Psoas muscle (tissue), 8 donors: Measurements from ENCODE around the gene WDR36. TPM values are rescaled to one million over a fixed set of nuclear protein-coding genes. Genes with fewer than 3 reads are reported as not detected.

ENCODE experiments used
- ATAC-seq, 4 donors: fragments of 200-7000 bp; cut with Tn5 transposase; one replicate each; pipeline ENCODE4 v1.9.1; 2020; ENCODE audit warnings: moderate library complexity in 3 of 4, mild to moderate bottlenecking in 2 of 4
- DNase-seq, 2 donors: peaks; one replicate each; pipeline ENCODE4 v3.0.0-alpha.2; 2020
- H3K27ac ChIP-seq: fragments of 200-600 bp; one replicate; pipeline ENCODE4 v1.8.0; 2022
- H3K27me3 ChIP-seq, 3 donors: fragments of 200-600 bp in 1 of 3; one replicate each; pipeline versions ENCODE4 v1.6.1 to v1.8.0; 2013 to 2022; ENCODE audit warnings: low read length in 2 of 3, mild to moderate bottlenecking in 2 of 3, moderate library complexity in 1 of 3; ENCODE audit not compliant: insufficient read depth in 3 of 3
- H3K36me3 ChIP-seq, 2 donors: fragments of 200-600 bp in 1 of 2; one replicate each; pipeline versions ENCODE4 v1.6.1 to v1.8.0; 2013 to 2022; ENCODE audit warnings: low read depth in 1 of 2, mild to moderate bottlenecking in 1 of 2, moderate library complexity in 1 of 2; ENCODE audit not compliant: insufficient read depth in 1 of 2
- H3K4me1 ChIP-seq: fragments of 200-600 bp; one replicate; pipeline ENCODE4 v1.8.0; 2022
- H3K4me3 ChIP-seq: fragments of 200-600 bp; one replicate; pipeline ENCODE4 v1.8.0; 2022; ENCODE audit warnings: mild to moderate bottlenecking
- H3K9me3 ChIP-seq: fragments of 200-600 bp; one replicate; pipeline ENCODE4 v1.8.0; 2022
- WGBS, 3 donors: extraction: QIAGEN DNeasy Blood & Tissue Kit; methylation state at CpG; one replicate each; pipeline versions ENCODE4 v1.1.6 to v1.1.7; 2013; 5-methylcytosine and 5-hydroxymethylcytosine counted together
- intact Hi-C, 2 donors: fragments of 100-400 bp; cut with DNase I; formaldehyde crosslinking; loops; one replicate each; pipeline versions ENCODE4 v1.11.0 to v1.14.2; 2022
- polyA plus RNA-seq, 3 donors: library from polyadenylated mRNA; stranded (reverse); fragments of 200-250 nt; gene quantifications; one replicate each; pipeline ENCODE4 v1.2.3, GENCODE V29; 2013
- total RNA-seq, 4 donors: library from RNA; stranded (reverse); fragmentation: NEBNext Ultra II Directional in 2 of 4; extraction: Animal tissue kit (Norgen Biotek cat#: 25700) in 2 of 4; gene quantifications; one replicate each; pipeline versions ENCODE4 v1.2.1 to v1.2.4, GENCODE V29; 2021 to 2023
- TF ChIP-seq, protein P1 (sequence below): fragments of 200-600 bp; IDR thresholded peaks from one replicate; pipeline ENCODE4 v1.8.0; 2022; ENCODE audit warnings: antibody characterized with exemption
- donor health status: healthy with polysubstance abuse.
- donor health status: DM: no; HTN: no; CAD: no; lungs with moderate emphysema.
- donor health status: Bipolar disorder and iron deficiency.
- donor health status: healthy.
- donor health status: DM: yes; HTN: yes; CAD: no.
- donor health status: DM: no; HTN: no; CAD: no.
- donor health status: DM: no; HTN: no; CAD: no.
- donor health status: DM: yes; HTN: yes; CAD: no.

The WDR36 gene
- total and polyA plus RNA-seq, 7 donors: 6.2 to 22.0 (median 13.2) TPM

DNA sequence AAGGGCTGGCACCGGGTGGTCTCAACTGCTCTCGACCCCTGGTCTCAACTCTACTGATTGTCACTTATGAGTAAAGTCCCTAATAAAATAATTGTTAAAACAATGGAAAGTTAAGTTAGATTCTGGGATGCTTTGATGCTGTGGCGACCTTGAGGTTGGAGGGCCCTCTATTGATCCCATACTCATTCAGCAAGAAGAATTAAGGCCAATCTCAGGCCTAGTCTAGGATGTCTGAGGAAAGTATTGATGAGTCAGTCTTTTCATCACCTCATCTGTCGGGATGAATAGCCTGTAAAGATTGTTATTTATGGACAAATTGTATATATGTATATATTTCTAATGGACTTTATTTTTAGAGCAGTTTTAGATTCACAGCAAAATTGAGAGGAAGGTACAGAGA, 50.8 kb downstream of the WDR36 start:
- ATAC-seq: no peak
- intact Hi-C loops: no loop called here
- WGBS, 3 donors: 84 to 90% (median 88%) methylated on average over 4 of the region's 4 CpGs
- DNase-seq: no peak
- Histone ChIP-seq H3K9me3 (no peaks in the 10 kb centered on the region), H3K27ac (no peak overlapping the region), H3K4me1 (no peaks in the 10 kb centered on the region), H3K4me3 (no peak overlapping the region), H3K36me3 (no peaks in the 10 kb centered on the region), H3K27me3 (no peaks in the 10 kb centered on the region)
- TF ChIP-seq, protein P1, sequence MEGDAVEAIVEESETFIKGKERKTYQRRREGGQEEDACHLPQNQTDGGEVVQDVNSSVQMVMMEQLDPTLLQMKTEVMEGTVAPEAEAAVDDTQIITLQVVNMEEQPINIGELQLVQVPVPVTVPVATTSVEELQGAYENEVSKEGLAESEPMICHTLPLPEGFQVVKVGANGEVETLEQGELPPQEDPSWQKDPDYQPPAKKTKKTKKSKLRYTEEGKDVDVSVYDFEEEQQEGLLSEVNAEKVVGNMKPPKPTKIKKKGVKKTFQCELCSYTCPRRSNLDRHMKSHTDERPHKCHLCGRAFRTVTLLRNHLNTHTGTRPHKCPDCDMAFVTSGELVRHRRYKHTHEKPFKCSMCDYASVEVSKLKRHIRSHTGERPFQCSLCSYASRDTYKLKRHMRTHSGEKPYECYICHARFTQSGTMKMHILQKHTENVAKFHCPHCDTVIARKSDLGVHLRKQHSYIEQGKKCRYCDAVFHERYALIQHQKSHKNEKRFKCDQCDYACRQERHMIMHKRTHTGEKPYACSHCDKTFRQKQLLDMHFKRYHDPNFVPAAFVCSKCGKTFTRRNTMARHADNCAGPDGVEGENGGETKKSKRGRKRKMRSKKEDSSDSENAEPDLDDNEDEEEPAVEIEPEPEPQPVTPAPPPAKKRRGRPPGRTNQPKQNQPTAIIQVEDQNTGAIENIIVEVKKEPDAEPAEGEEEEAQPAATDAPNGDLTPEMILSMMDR: no peak

DNA sequence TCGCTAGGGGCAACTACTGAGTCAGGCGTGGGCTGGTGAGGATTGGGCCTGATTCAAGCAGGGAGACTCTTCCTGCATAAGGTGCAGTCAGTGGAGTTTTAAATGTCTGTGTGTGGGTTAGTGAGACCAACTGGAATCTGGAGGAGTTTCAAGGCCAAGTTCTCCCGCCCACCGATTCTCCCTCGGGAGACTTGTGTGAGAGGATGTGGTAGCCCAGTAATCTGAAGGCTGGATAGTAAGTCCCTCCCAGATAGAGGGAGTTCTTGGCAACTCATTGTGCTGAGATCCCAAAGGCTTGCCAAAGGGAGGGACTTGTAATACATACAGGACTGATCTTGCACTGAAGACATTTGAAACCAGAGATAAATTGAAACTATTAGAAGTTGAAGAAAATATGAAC, 51.8 kb downstream of the WDR36 start:
- Histone ChIP-seq H3K9me3 (no peaks in the 10 kb centered on the region), H3K4me1 (no peaks in the 10 kb centered on the region), H3K27me3 (no peaks in the 10 kb centered on the region), H3K27ac (no peak overlapping the region), H3K36me3 (no peaks in the 10 kb centered on the region), H3K4me3 (no peak overlapping the region)
- WGBS, 3 donors: 29 to 37% (median 30%) methylated on average over 5 of the region's 5 CpGs
- ATAC-seq (peak in 3 of 4 donors; percentile 52 to 63 (median 54)), DNase-seq (peak; percentile 35 to 63)
- TF ChIP-seq, protein P1: no peak
- intact Hi-C loops: no loop called here

DNA sequence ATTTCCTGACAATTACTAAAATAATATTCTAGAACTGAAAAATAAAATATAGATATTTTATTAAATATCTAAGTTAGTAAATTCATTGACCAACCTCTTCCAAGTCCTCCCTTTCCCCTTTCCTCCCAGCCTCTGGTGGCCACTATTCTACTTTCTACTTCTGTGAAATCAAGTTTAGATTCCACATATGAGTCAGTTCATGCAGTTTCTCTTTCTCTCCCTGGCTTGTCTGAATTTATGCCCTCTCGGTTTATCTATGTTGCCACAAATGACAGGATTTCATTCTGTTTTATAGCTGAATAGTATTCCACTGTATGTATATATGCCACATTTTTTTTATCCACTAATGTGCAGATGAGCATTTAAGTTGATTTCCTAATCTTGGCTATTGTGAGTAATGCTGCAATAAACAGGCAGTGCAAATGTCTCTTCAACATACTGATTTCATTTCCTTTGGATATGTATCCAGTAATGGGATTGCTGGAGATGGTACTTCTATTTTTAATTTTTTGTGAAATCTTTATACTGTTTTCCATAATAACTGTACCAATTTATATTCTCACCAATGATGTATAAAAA, 52.3 kb downstream of the WDR36 start:
- 64 to 88% (median 70%) methylated on average over 1 of the region's 1 CpG for WGBS, 3 donors

DNA sequence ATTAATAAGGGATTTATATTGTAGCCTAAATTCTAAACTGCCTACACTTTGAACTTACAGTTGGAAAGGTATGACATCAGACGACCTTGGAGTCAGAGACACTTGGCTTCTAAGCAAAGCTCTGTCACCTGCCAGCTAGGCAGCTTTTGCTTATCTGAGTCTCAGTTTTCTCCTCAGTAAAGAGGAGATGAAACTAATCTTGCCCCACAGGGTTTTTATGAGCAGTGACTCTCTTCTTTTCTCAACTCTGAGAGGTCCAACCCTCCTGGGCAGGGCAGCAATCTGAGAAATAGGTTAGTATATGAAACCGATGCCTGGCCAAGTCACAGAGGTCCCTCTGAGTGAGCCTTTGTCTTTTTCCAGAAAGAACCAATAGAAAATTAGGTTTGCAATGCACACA, 53.9 kb downstream of the WDR36 start:
- Histone ChIP-seq H3K9me3 (no peaks in the 10 kb centered on the region), H3K27me3 (no peaks in the 10 kb centered on the region), H3K4me1 (no peaks in the 10 kb centered on the region), H3K4me3 (no peak overlapping the region), H3K27ac (no peak overlapping the region), H3K36me3 (no peaks in the 10 kb centered on the region)
- intact Hi-C loops: no loop called here
- TF ChIP-seq, protein P1: no peak
- ATAC-seq (no peak), DNase-seq (no peak)
- 38 to 72% (median 71%) methylated on average over 2 of the region's 2 CpGs for WGBS, 3 donors

More for the DNA sequence above, 52.3 kb downstream of the WDR36 start:
- intact Hi-C loops: no loop called here
- no peaks in the 10 kb centered on the region for H3K9me3 ChIP-seq
- no peak overlapping the region for H3K4me3 ChIP-seq
- TF ChIP-seq, protein P1: no peak
- no peak for DNase-seq
- no peak overlapping the region for H3K27ac ChIP-seq
- ATAC-seq: no peak
- H3K27me3 ChIP-seq: no peaks in the 10 kb centered on the region
- H3K36me3 ChIP-seq: no peaks in the 10 kb centered on the region
- no peaks in the 10 kb centered on the region for H3K4me1 ChIP-seq

DNA sequence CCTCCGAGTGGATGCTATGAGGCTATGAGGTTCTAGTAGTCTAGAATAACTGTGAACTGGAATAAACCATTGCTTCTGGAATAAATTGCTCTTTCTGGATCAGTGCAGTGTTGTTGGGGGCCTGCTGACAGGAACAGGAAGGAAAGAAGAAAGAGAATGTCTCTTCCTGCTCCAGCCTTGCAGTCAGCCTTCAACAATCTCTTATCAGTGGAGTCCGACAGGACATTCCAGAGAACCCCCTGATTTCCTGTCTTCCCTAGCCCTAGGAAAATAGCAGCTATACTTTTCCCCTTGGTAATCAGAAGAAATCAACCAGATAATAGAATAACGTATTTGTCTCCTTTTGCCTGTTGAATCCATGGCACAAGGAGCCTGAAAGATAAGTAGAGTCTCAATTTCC, 55.4 kb downstream of the WDR36 start:
- H3K27me3 ChIP-seq: no peaks in the 10 kb centered on the region
- no peak overlapping the region for H3K4me3 ChIP-seq
- WGBS, 3 donors: 75 to 84% (median 83%) methylated on average over 3 of the region's 3 CpGs
- H3K4me1 ChIP-seq: no peaks in the 10 kb centered on the region
- TF ChIP-seq, protein P1: no peak
- no peak for ATAC-seq
- no peak for DNase-seq
- no peak overlapping the region for H3K27ac ChIP-seq
- intact Hi-C loops: no loop called here
- no peaks in the 10 kb centered on the region for H3K9me3 ChIP-seq
- no peaks in the 10 kb centered on the region for H3K36me3 ChIP-seq
